C4-2B (cell line): ENCODE data around the gene ITGB1.

Source experiments
- CTCF ChIP-seq: fragments of 450-650 bp; conservative IDR thresholded peaks from 2 replicates; pipeline ENCODE4 v1.5.1; 2017; ENCODE audit warnings: mild to moderate bottlenecking
- ZFX ChIP-seq: fragments of 450-650 bp; IDR thresholded peaks from 2 replicates; pipeline ENCODE4 v1.6.1; 2017

- TF ChIP-seq CTCF: no peak
- no peak for TF ChIP-seq ZFX
Observed at GRCh38 chr10:32961343-32961894, 3.4 kb upstream of the ITGB1 start.
